ENCODE measurements around the gene CCSER2.
"Not testable (repeated sequence)": the region's sequence is repeated elsewhere in the genome, so short reads cannot be mapped to it uniquely, and the experiment has no call there.

CCSER2 gene

GRCh38 chr10:84405662-84406061 lies 77.3 kb downstream of the CCSER2 start:
- no peak for TF ChIP-seq CTCF (IDR thresholded peaks at IDR 0.05; ENCODE audit: low read depth, low read length)
- Histone ChIP-seq H3K27me3 (ENCODE audit: insufficient read depth, low read depth, severe bottlenecking) (no peaks in the 10 kb centered on the region), H3K4me3 (ENCODE audit: low read depth, low read length) (no peak overlapping the region), H3K36me3 (no peaks in the 10 kb centered on the region), H3K27ac (no peak overlapping the region), H3K9me3 (ENCODE audit: severe bottlenecking) (no peaks in the 10 kb centered on the region)
- no peak for DNase-seq

- no peak overlapping the region for H3K4me3 ChIP-seq (ENCODE audit: low read depth, low read length)
- H3K27ac ChIP-seq: no peak overlapping the region
- no peaks in the 10 kb centered on the region for H3K36me3 ChIP-seq
- no peaks in the 10 kb centered on the region for H3K9me3 ChIP-seq (ENCODE audit: severe bottlenecking)
- H3K27me3 ChIP-seq (ENCODE audit: insufficient read depth, low read depth, severe bottlenecking): no peaks in the 10 kb centered on the region
- DNase-seq: no peak
- no peak for TF ChIP-seq CTCF (IDR thresholded peaks at IDR 0.05; ENCODE audit: low read depth, low read length)
These were observed 78.2 kb downstream of the CCSER2 start for GRCh38 chr10:84406561-84406960.

DNA sequence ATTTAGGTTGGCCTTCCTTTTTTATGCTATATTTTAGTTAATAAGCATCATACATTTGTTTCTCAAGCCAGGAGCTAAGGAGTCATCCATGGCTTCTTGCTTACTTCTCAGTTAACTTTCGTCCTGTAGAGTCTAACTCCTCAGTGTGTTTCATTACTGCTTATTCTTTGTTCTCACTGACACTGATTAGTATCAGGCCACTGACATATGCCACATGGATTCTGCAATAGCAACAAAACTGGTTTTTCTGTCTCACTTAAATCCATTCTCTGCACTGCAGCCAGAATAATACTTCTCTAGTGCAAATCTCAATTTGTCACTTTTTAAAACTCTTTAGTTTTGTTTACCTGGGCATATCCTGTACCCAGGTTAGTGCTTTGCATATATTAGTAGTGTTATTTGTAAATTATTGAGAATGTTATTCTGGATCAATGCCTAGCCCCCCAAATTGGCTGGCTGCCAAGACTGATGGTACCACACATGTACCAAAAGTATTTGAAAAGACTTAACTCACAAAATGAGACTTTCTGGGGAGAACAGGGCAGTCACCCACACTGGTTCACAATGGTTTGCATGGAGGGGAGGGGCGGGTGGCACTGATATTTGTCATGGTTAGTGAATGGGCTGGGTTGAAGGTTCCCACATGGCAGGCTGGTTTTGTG lies 79.1 kb downstream of the CCSER2 start:
- Histone ChIP-seq H3K27me3 (ENCODE audit: insufficient read depth, low read depth, severe bottlenecking) (no peaks in the 10 kb centered on the region), H3K9me3 (ENCODE audit: severe bottlenecking) (peaks cover 2% of the 10 kb centered on the region), H3K36me3 (no peaks in the 10 kb centered on the region), H3K4me3 (ENCODE audit: low read depth, low read length) (no peak overlapping the region), H3K27ac (no peak overlapping the region)
- DNase-seq: no peak
- TF ChIP-seq CTCF (IDR thresholded peaks at IDR 0.05; ENCODE audit: low read depth, low read length): no peak

DNA sequence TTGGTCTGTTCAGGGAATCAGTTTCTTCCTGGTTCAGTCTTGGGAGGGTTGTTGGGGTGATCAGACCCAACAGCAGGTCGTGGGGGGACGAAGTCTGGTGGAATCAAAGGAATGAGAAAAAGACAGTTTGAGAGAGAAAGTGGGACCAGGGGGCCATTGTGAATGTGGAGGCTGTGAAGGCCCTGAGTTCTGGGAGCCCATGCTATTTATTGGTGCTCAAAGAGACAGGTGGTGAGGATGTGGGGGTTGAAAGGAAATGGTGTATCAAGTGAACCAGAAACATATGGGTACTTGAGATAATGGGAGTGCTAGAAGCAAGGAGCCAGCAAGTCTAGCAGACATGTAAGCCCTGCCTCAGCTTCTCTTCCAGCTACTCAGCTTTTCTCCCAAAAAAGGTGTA lies 84.1 kb downstream of the CCSER2 start:
- DNase-seq: no peak
- H3K4me3 ChIP-seq (ENCODE audit: low read depth, low read length): no peak overlapping the region
- H3K27ac ChIP-seq: no peak overlapping the region
- peaks cover 10% of the 10 kb centered on the region for H3K9me3 ChIP-seq (ENCODE audit: severe bottlenecking)
- no peaks in the 10 kb centered on the region for H3K36me3 ChIP-seq
- TF ChIP-seq CTCF (IDR thresholded peaks at IDR 0.05; ENCODE audit: low read depth, low read length): no peak
- H3K27me3 ChIP-seq (ENCODE audit: insufficient read depth, low read depth, severe bottlenecking): no peaks in the 10 kb centered on the region

DNA sequence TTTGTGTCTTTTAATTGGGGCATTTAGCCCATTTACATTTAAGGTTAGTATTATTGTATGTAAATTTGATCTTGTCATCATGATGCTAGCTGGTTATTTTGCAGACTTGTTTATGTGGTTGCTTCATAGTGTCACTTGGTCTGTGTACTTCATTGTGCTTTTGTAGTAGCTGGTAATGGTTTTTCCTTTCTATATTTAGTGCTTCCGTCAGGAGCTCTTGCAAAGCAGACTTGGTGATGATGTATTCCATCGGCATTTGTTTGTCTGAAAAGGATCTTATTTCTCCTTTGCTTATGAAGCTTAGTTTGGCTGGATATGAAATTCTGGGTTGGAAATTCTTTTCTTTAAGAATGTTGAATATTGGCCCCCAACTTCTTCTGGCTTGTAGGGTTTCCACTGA lies 85.7 kb downstream of the CCSER2 start:
- not testable (repeated sequence) for H3K9me3 ChIP-seq (ENCODE audit: severe bottlenecking); H3K4me3 ChIP-seq (ENCODE audit: low read depth, low read length); H3K27ac ChIP-seq; H3K27me3 ChIP-seq (ENCODE audit: insufficient read depth, low read depth, severe bottlenecking); H3K36me3 ChIP-seq; DNase-seq

- Histone ChIP-seq H3K36me3 (no peaks in the 10 kb centered on the region), H3K4me3 (ENCODE audit: low read depth, low read length) (no peak overlapping the region), H3K27me3 (ENCODE audit: insufficient read depth, low read depth, severe bottlenecking) (no peaks in the 10 kb centered on the region), H3K9me3 (ENCODE audit: severe bottlenecking) (peaks cover 10% of the 10 kb centered on the region), H3K27ac (no peak overlapping the region)
- TF ChIP-seq CTCF (IDR thresholded peaks at IDR 0.05; ENCODE audit: low read depth, low read length): no peak
- no peak for DNase-seq
These were observed 87.3 kb downstream of the CCSER2 start for GRCh38 chr10:84415539-84416244.

Measured in WERI-Rb-1 (cell line).